H1 (cell line): ENCODE results near the gene TMEM89. TPM values are rescaled to one million over a fixed set of nuclear protein-coding genes. Genes with fewer than 3 reads are reported as not detected.

Source experiments
- CREB1 ChIP-seq: IDR thresholded peaks from 2 replicates; pipeline ENCODE4 v1.6.1; 2012; ENCODE audit warnings: inconsistent platforms
- CTCF ChIP-seq, 3 experiments: IDR thresholded peaks; 1 replicate in 2 of 3; 2 replicates in 1 of 3; pipeline versions ENCODE4 v1.5.1 to v1.6.1; 2011; ENCODE audit warnings: low read length in 3 of 3, mild to moderate bottlenecking in 3 of 3, inconsistent platforms in 2 of 3, low read depth in 1 of 3, moderate library complexity in 1 of 3; ENCODE audit not compliant: insufficient read depth in 1 of 3; ENCODE audit errors: control extremely low read depth in 1 of 3
- GTF2F1 ChIP-seq: IDR thresholded peaks from 2 replicates; pipeline ENCODE4 v1.6.1; 2012; ENCODE audit warnings: low read depth, low read length, improper control_type of control experiment, borderline replicate concordance
- MAFK ChIP-seq: IDR thresholded peaks from 2 replicates; pipeline ENCODE4 v1.6.1; 2012; ENCODE audit warnings: low read depth, mild to moderate bottlenecking, improper control_type of control experiment, low read length
- POLR2A ChIP-seq, 2 experiments: IDR thresholded peaks; 1 replicate in 1 of 2; 2 replicates in 1 of 2; pipeline ENCODE4 v1.6.1; 2011; ENCODE audit warnings: low read depth in 2 of 2, low read length in 2 of 2, mild to moderate bottlenecking in 2 of 2; ENCODE audit errors: control extremely low read depth in 1 of 2
- TCF12 ChIP-seq: IDR thresholded peaks from 2 replicates; pipeline ENCODE4 v1.6.1; 2011; ENCODE audit warnings: low read depth, mild to moderate bottlenecking, low read length
- polyA plus RNA-seq, 7 experiments: library from polyadenylated mRNA; depleted of rRNA in 3 of 7; stranded (reverse) in 5 of 7; unstranded in 2 of 7; fragments of >200 nt in 5 of 7; fragments of 200-250 nt in 2 of 7; gene quantifications; 1 replicate in 5 of 7; 2 replicates in 1 of 7; 4 replicates in 1 of 7; pipeline versions ENCODE4 v1.2.1 to v1.2.3, GENCODE V29; 2011 to 2013; ENCODE audit warnings: missing spikeins in 2 of 7, mixed read lengths in 2 of 7
- total RNA-seq: library from RNA; stranded (reverse); fragmentation: NEBNext Ultra II Directional; extraction: Animal tissue kit (Norgen Biotek cat#: 25700); gene quantifications from 2 replicates; pipeline ENCODE4 v1.2.1, GENCODE V29; 2021

The TMEM89 gene
- total and polyA plus RNA-seq, 2 of the 8 experiments (the other 6 are each of a cell fraction or from before 2014, with no cell fraction given), result not detected

DNA sequence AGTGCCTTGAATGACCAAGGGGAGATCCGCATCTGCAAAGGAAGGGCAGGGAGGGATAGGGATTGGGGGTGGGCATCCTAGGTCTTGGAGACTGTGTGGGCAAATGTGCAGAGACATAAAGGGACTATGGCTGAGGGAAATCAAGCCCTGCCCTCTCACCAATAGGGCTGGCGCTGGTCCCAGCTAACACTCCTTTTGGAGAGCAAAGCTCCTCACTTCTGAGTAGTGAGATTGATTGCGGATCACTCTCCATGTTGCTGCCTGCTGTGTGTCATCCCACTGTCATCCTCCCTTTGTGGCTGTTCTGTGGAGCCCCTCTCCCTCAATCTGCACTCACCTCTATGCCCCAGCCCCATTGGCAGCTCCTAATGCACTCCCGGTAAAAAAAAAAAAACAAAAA, 43.4 kb upstream of the TMEM89 start (continued):
- no peak for TF ChIP-seq CTCF (IDR thresholded peaks at IDR 0.05; ENCODE audit: control extremely low read depth in 1 of 3, insufficient read depth in 1 of 3, low read depth in 1 of 3, low read length in 3 of 3)
- no peak for TF ChIP-seq CREB1
- TF ChIP-seq TCF12, result no peak
- peak in 1 of 2 experiments; percentile 53; a peak in 2 of 3 replicates for TF ChIP-seq POLR2A (IDR thresholded peaks at IDR 0.05; ENCODE audit: control extremely low read depth in 1 of 2, low read depth in 2 of 2, low read length in 2 of 2)
- no peak for TF ChIP-seq GTF2F1
- TF ChIP-seq MAFK, result no peak
